ENCODE results near the gene FOXP1. TPM values are rescaled to one million over a fixed set of nuclear protein-coding genes. Genes with fewer than 3 reads are reported as not detected.

FOXP1 gene
- total RNA-seq, 1 donor from 2014 or later, result 27.3 TPM

DNA sequence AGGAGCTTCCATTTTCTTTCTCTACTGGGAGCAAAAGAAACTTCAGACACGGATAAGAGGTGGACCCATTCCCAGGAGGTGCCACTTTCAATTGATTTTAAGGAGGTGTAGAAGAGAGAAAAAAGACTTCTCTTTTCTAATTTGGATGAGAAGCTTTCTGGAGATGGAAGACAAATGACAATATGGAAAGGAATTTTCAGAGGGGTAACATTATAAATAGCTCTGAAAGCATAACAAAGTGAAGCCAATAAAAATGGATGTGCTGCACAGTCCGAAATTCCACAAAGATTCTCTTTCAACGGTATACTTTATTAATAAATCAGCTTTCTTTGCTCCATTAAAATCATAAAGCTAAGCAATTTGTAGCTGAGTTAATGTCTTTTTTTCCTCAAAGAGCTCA, 663.9 kb downstream of the FOXP1 start:
- peaks cover 2% of the 10 kb centered on the region for H3K9me3 Mint-ChIP-seq
- no peaks in the 10 kb centered on the region for H3K4me1 Mint-ChIP-seq
- no peak overlapping the region for H3K9ac ChIP-seq
- no peak for DNase-seq (ENCODE audit: low spot score)
- TF ChIP-seq EZH2phosphoT487 (IDR thresholded peaks at IDR 0.05), result no peak
- no peaks in the 10 kb centered on the region for H3K36me3 Mint-ChIP-seq
- H3K27ac ChIP-seq, result no peak overlapping the region
- no peaks in the 10 kb centered on the region for H3F3A ChIP-seq (ENCODE audit: low read depth)
- no peaks in the 10 kb centered on the region for H3K36me3 ChIP-seq
- H3K4me3 ChIP-seq, result no peak overlapping the region
- no peaks in the 10 kb centered on the region for H3K4me1 ChIP-seq
- H3K27ac Mint-ChIP-seq, result no peak overlapping the region
- H3K27me3 Mint-ChIP-seq (ENCODE audit: insufficient read depth, low read depth), result no peaks in the 10 kb centered on the region
- no peaks in the 10 kb centered on the region for H3K9me3 ChIP-seq (ENCODE audit: low read depth)
- H3K79me2 ChIP-seq (ENCODE audit: low read depth), result no peaks in the 10 kb centered on the region
- H3K27me3 ChIP-seq, result no peaks in the 10 kb centered on the region
- H3K4me2 ChIP-seq, result no peak overlapping the region
- peak overlapping the region; percentile 61 for H2AFZ ChIP-seq (replicated peaks)
- no peak overlapping the region for H3K4me3 Mint-ChIP-seq
- H4K20me1 ChIP-seq (ENCODE audit: low read depth), result no peaks in the 10 kb centered on the region

DNA sequence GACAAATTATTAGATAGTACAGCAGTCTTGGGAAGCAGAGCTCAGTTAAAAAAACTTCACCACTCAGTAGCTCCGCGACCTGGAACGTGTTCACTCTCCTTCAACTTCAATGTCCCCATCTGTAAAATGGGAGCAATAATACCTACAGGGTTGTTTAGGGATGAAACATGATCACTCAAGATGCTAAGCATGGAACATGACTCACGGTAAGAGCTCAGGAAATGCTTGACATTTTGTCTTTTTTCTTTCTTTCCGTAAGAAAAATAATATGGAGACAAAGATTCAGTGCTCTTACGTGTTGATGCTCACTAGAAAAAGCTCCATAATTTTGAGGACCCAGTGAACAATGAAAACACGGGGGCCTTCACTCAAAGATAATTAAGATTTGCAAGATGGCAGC, 664.4 kb downstream of the FOXP1 start:
- no peaks in the 10 kb centered on the region for H3K9me3 ChIP-seq (ENCODE audit: low read depth)
- no peak overlapping the region for H3K4me2 ChIP-seq
- no peaks in the 10 kb centered on the region for H3K27me3 ChIP-seq
- H4K20me1 ChIP-seq (ENCODE audit: low read depth), result no peaks in the 10 kb centered on the region
- DNase-seq (ENCODE audit: low spot score), result no peak
- H3K4me3 ChIP-seq, result no peak overlapping the region
- no peaks in the 10 kb centered on the region for H3K36me3 ChIP-seq
- H3K4me1 ChIP-seq, result no peaks in the 10 kb centered on the region
- H3K27ac ChIP-seq, result no peak overlapping the region
- peaks cover 2% of the 10 kb centered on the region for H3K9me3 Mint-ChIP-seq
- H3K79me2 ChIP-seq (ENCODE audit: low read depth), result no peaks in the 10 kb centered on the region
- peak overlapping the region; percentile 61 for H2AFZ ChIP-seq (replicated peaks)
- no peaks in the 10 kb centered on the region for H3K27me3 Mint-ChIP-seq (ENCODE audit: insufficient read depth, low read depth)
- H3K27ac Mint-ChIP-seq, result no peak overlapping the region
- no peaks in the 10 kb centered on the region for H3K4me1 Mint-ChIP-seq
- H3K4me3 Mint-ChIP-seq, result no peak overlapping the region
- no peaks in the 10 kb centered on the region for H3K36me3 Mint-ChIP-seq
- no peaks in the 10 kb centered on the region for H3F3A ChIP-seq (ENCODE audit: low read depth)
- no peak overlapping the region for H3K9ac ChIP-seq
- TF ChIP-seq EZH2 (IDR thresholded peaks at IDR 0.05), result no peak
- no peak for TF ChIP-seq EZH2phosphoT487 (IDR thresholded peaks at IDR 0.05)
- TF ChIP-seq, protein P1, sequence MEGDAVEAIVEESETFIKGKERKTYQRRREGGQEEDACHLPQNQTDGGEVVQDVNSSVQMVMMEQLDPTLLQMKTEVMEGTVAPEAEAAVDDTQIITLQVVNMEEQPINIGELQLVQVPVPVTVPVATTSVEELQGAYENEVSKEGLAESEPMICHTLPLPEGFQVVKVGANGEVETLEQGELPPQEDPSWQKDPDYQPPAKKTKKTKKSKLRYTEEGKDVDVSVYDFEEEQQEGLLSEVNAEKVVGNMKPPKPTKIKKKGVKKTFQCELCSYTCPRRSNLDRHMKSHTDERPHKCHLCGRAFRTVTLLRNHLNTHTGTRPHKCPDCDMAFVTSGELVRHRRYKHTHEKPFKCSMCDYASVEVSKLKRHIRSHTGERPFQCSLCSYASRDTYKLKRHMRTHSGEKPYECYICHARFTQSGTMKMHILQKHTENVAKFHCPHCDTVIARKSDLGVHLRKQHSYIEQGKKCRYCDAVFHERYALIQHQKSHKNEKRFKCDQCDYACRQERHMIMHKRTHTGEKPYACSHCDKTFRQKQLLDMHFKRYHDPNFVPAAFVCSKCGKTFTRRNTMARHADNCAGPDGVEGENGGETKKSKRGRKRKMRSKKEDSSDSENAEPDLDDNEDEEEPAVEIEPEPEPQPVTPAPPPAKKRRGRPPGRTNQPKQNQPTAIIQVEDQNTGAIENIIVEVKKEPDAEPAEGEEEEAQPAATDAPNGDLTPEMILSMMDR (IDR thresholded peaks at IDR 0.05), result no peak

DNA sequence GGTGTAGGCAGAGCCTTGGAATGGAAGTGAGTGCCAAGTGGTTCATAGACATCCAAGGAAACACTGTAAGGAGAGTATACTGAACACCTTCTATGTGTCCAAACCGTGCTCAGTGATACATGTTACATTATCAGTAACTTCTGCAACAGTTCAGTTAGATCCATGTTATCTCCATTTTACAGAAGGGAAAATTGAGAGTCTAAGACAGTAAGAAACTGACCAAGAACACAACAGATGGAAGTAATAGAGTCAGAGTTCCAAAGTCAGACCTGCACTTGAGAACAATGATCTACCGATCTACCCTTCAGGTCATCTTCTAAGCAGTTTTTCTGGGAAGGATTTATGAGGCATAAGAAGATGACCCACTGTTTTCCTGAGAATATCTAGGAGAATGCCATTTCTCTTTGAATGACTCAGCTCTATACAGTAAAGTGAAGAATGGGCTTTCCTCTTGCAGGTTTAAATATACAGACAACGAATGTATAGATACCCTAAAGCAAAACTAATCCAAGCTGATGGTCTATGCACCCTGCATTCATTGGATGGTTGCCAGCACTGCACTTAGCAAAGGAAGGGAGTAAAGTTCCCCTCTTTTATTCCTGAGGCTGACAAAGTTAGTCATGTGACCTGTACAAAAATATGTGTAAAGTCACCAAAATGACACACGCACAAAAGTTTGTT, 667.0 kb downstream of the FOXP1 start:
- Histone ChIP-seq H3K4me2 (no peak overlapping the region), H3K79me2 (ENCODE audit: low read depth) (no peaks in the 10 kb centered on the region), H3K9ac (no peak overlapping the region), H2AFZ (replicated peaks) (no peak overlapping the region), H3K9me3 (ENCODE audit: low read depth) (no peaks in the 10 kb centered on the region), H3K36me3 (no peaks in the 10 kb centered on the region), H4K20me1 (ENCODE audit: low read depth) (no peaks in the 10 kb centered on the region), H3F3A (ENCODE audit: low read depth) (no peaks in the 10 kb centered on the region), H3K4me3 (no peak overlapping the region), H3K27ac (no peak overlapping the region), H3K27me3 (no peaks in the 10 kb centered on the region), H3K4me1 (no peaks in the 10 kb centered on the region)
- Mint-ChIP-seq H3K27ac (no peak overlapping the region), H3K9me3 (no peaks in the 10 kb centered on the region), H3K36me3 (no peaks in the 10 kb centered on the region), H3K4me1 (no peaks in the 10 kb centered on the region), H3K27me3 (ENCODE audit: insufficient read depth, low read depth) (no peaks in the 10 kb centered on the region), H3K4me3 (no peak overlapping the region)
- TF ChIP-seq EZH2phosphoT487 (IDR thresholded peaks at IDR 0.05), result no peak
- TF ChIP-seq, protein P1 (IDR thresholded peaks at IDR 0.05), result no peak
- TF ChIP-seq EZH2 (IDR thresholded peaks at IDR 0.05), result no peak
- no peak for DNase-seq (ENCODE audit: low spot score)

DNA sequence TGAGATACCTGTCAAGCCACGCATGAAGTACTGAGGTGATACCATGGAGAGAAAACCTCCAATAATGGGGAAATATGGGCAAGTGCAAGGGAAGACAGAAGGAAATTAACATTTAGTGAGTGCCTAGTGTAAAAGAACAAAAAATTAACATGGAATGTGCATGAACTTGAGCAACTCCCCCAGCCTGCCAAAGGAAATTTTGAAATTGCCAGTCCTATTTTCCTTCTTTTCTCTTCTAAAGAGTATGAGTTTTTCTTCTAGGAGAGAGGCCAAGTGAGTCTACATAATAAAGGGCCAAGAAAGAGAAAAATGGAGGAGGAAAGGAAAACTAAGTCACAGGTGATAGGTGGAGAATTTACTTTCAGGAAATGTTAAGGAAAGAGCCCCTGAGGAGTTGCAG, 668.7 kb downstream of the FOXP1 start:
- Histone ChIP-seq H3K9ac (no peak overlapping the region), H3K79me2 (ENCODE audit: low read depth) (no peaks in the 10 kb centered on the region), H3K9me3 (ENCODE audit: low read depth) (no peaks in the 10 kb centered on the region), H3K27ac (no peak overlapping the region), H3K4me3 (no peak overlapping the region), H2AFZ (replicated peaks) (no peak overlapping the region), H3K36me3 (no peaks in the 10 kb centered on the region), H3K4me1 (no peaks in the 10 kb centered on the region), H3K4me2 (no peak overlapping the region), H4K20me1 (ENCODE audit: low read depth) (no peaks in the 10 kb centered on the region), H3F3A (ENCODE audit: low read depth) (no peaks in the 10 kb centered on the region), H3K27me3 (no peaks in the 10 kb centered on the region)
- DNase-seq (ENCODE audit: low spot score), result no peak
- Mint-ChIP-seq H3K4me1 (no peaks in the 10 kb centered on the region), H3K27me3 (ENCODE audit: insufficient read depth, low read depth) (no peaks in the 10 kb centered on the region), H3K4me3 (no peak overlapping the region), H3K27ac (no peak overlapping the region), H3K36me3 (no peaks in the 10 kb centered on the region), H3K9me3 (no peaks in the 10 kb centered on the region)
- TF ChIP-seq, protein P1 (IDR thresholded peaks at IDR 0.05), result no peak

Data from neural progenitor cell (in vitro differentiated cells).